MCF 10A (cell line): ENCODE results near the gene PACRG. TPM values are rescaled to one million over a fixed set of nuclear protein-coding genes. Genes with fewer than 3 reads are reported as not detected.

Experiments used
- BruUV-seq: library from RNA; stranded (reverse); fragments of 400-500 nt; replicated peaks from 2 replicates; lab custom pipeline; 2021; lab: Mats Ljungman, UMichigan
- CTCF ChIA-PET: fragments of 300-600 bp; sonication (Branson Sonifier 250); formaldehyde crosslinking; extraction: SDS; loops from one replicate; lab custom pipeline; 2021; ENCODE audit warnings: antibody characterized with exemption, inconsistent platforms; lab: Yijun Ruan, JAX
- POLR2A ChIA-PET: fragments of 300-600, 350-650 bp; sonication (Branson Sonifier 250); formaldehyde crosslinking; extraction: SDS; loops from one replicate; lab custom pipeline; 2020; ENCODE audit warnings: antibody characterized with exemption, inconsistent platforms; lab: Yijun Ruan, JAX
- DNase-seq: peaks from one replicate; pipeline ENCODE4 v3.0.0-alpha.2; 2018; ENCODE audit not compliant: unreplicated experiment
- H3K27ac Mint-ChIP-seq: one replicate; pipeline ENCODE4 v1.8.0; 2022; ENCODE audit warnings: mild to moderate bottlenecking, low read depth, mixed read lengths; ENCODE audit not compliant: unreplicated experiment
- H3K27me3 Mint-ChIP-seq: one replicate; pipeline ENCODE4 v1.8.0; 2022; ENCODE audit warnings: mixed read lengths; ENCODE audit not compliant: insufficient read depth, unreplicated experiment
- H3K36me3 Mint-ChIP-seq: one replicate; pipeline ENCODE4 v1.8.0; 2022; ENCODE audit warnings: mild to moderate bottlenecking, moderate library complexity, mixed read lengths; ENCODE audit not compliant: insufficient read depth, unreplicated experiment
- H3K4me1 Mint-ChIP-seq: one replicate; pipeline ENCODE4 v1.8.0; 2022; ENCODE audit warnings: mixed read lengths; ENCODE audit not compliant: insufficient read depth, unreplicated experiment
- H3K4me3 Mint-ChIP-seq: one replicate; pipeline ENCODE4 v1.8.0; 2022; ENCODE audit warnings: mild to moderate bottlenecking, moderate library complexity, mixed read lengths; ENCODE audit not compliant: unreplicated experiment
- H3K9me3 Mint-ChIP-seq: one replicate; pipeline ENCODE4 v1.8.0; 2022; ENCODE audit warnings: mixed read lengths; ENCODE audit not compliant: unreplicated experiment
- intact Hi-C: fragments of 100-400 bp; cut with micrococcal nuclease; formaldehyde crosslinking; loops from 2 replicates; pipeline ENCODE4 v1.14.1; 2022
- total RNA-seq: library from RNA; stranded (reverse); gene quantifications from 2 replicates; pipeline ENCODE4 v1.2.3, GENCODE V29; 2022
- TF ChIP-seq, protein P1 (sequence below): fragments of 200-600 bp; IDR thresholded peaks from one replicate; pipeline ENCODE4 v1.8.0; 2022; ENCODE audit warnings: antibody characterized with exemption, mild to moderate bottlenecking; ENCODE audit not compliant: unreplicated experiment

PACRG gene
- total RNA-seq, 1 experiment from 2014 or later = not detected

GRCh38 chr6:162684961-162685360 lies 42.8 kb upstream of the PACRG start:
- ChIA-PET CTCF (no interaction called here), POLR2A (interaction anchor here (0.6 to 0.8 kb wide), 2 partner anchors 41 to 108 kb away, joined by 3 read pairs; no protein-coding TSS in a partner anchor)
- H3K27me3 Mint-ChIP-seq = no peaks in the 10 kb centered on the region
- no peak overlapping the region for H3K4me3 Mint-ChIP-seq
- no peaks in the 10 kb centered on the region for H3K36me3 Mint-ChIP-seq
- H3K27ac Mint-ChIP-seq = peak overlapping the region; percentile 39
- TF ChIP-seq, protein P1, sequence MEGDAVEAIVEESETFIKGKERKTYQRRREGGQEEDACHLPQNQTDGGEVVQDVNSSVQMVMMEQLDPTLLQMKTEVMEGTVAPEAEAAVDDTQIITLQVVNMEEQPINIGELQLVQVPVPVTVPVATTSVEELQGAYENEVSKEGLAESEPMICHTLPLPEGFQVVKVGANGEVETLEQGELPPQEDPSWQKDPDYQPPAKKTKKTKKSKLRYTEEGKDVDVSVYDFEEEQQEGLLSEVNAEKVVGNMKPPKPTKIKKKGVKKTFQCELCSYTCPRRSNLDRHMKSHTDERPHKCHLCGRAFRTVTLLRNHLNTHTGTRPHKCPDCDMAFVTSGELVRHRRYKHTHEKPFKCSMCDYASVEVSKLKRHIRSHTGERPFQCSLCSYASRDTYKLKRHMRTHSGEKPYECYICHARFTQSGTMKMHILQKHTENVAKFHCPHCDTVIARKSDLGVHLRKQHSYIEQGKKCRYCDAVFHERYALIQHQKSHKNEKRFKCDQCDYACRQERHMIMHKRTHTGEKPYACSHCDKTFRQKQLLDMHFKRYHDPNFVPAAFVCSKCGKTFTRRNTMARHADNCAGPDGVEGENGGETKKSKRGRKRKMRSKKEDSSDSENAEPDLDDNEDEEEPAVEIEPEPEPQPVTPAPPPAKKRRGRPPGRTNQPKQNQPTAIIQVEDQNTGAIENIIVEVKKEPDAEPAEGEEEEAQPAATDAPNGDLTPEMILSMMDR = no peak
- peak; percentile 8 for DNase-seq
- H3K9me3 Mint-ChIP-seq = no peaks in the 10 kb centered on the region
- no TSS peak for BruUV-seq
- intact Hi-C loops = no loop called here
- H3K4me1 Mint-ChIP-seq = no peaks in the 10 kb centered on the region

- POLR2A ChIA-PET = interaction anchor here (0.6 to 0.8 kb wide), 2 partner anchors 41 to 108 kb away, joined by 3 read pairs; no protein-coding TSS in a partner anchor
- DNase-seq = no peak
- no peaks in the 10 kb centered on the region for H3K36me3 Mint-ChIP-seq
- no peaks in the 10 kb centered on the region for H3K4me1 Mint-ChIP-seq
- no peaks in the 10 kb centered on the region for H3K27me3 Mint-ChIP-seq
- BruUV-seq = no TSS peak
- intact Hi-C loops = no loop called here
- CTCF ChIA-PET = no interaction called here
- no peaks in the 10 kb centered on the region for H3K9me3 Mint-ChIP-seq
- TF ChIP-seq, protein P1 = no peak
- no peak overlapping the region for H3K4me3 Mint-ChIP-seq
- no peak overlapping the region for H3K27ac Mint-ChIP-seq
Measured at GRCh38 chr6:162685586-162685985, 42.2 kb upstream of the PACRG start.

DNA sequence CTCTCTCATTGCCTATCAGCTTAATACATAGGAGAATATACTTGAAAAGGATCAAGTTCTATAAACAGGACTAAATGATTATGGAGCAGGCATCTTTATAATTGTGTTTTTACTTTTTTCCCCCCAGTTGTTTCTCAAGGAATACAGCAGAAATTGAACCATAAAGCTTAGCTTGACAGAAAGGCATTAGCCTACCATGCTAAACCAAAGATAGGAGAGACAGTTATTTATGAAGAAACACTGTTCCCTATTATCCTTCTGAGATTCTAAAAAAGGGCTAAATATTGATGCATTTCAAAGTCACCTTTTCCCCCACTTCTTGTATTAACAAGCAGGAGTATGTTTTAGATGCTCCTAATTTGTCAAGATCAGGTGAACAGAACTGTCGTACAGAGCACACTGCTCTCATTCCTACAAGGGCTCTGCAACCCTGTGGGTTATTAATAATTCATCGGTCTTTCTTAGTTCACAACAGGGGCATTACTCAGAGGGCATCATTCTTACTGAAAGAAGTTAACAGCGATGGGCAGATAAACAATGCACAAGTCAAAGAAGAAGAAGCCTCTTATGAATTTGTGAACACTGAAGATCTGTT lies 38.9 kb upstream of the PACRG start:
- POLR2A ChIA-PET = no interaction called here
- H3K27ac Mint-ChIP-seq = no peak overlapping the region

GRCh38 chr6:162690158-162690557 lies 37.6 kb upstream of the PACRG start:
- BruUV-seq = no TSS peak
- H3K9me3 Mint-ChIP-seq = no peaks in the 10 kb centered on the region

More for the DNA sequence above, 38.9 kb upstream of the PACRG start:
- intact Hi-C loops = no loop called here
- DNase-seq = no peak
- Mint-ChIP-seq H3K9me3 (no peaks in the 10 kb centered on the region), H3K4me1 (no peaks in the 10 kb centered on the region), H3K27me3 (no peaks in the 10 kb centered on the region), H3K36me3 (no peaks in the 10 kb centered on the region), H3K4me3 (no peak overlapping the region)
- TF ChIP-seq, protein P1 = no peak
- no TSS peak for BruUV-seq
- CTCF ChIA-PET = interaction anchor here (0.9 kb wide), 1 partner anchor 17 kb away, joined by 3 read pairs; no protein-coding TSS in a partner anchor

More at GRCh38 chr6:162690158-162690557, 37.6 kb upstream of the PACRG start:
- Mint-ChIP-seq H3K27me3 (no peaks in the 10 kb centered on the region), H3K27ac (no peak overlapping the region), H3K4me3 (no peak overlapping the region), H3K4me1 (no peaks in the 10 kb centered on the region), H3K36me3 (no peaks in the 10 kb centered on the region)
- POLR2A ChIA-PET = interaction anchor here (0.6 kb wide), 2 partner anchors 15 to 319 kb away, joined by 3 to 4 read pairs; no protein-coding TSS in a partner anchor
- DNase-seq = no peak
- CTCF ChIA-PET = no interaction called here
- TF ChIP-seq, protein P1 = no peak
- intact Hi-C loops = no loop called here
